ENCODE data around the gene RFWD3. TPM values are rescaled to one million over a fixed set of nuclear protein-coding genes. Genes with fewer than 3 reads are reported as not detected.

RFWD3 gene
- total RNA-seq, 1 donor from 2014 or later = 51.8 TPM

DNA sequence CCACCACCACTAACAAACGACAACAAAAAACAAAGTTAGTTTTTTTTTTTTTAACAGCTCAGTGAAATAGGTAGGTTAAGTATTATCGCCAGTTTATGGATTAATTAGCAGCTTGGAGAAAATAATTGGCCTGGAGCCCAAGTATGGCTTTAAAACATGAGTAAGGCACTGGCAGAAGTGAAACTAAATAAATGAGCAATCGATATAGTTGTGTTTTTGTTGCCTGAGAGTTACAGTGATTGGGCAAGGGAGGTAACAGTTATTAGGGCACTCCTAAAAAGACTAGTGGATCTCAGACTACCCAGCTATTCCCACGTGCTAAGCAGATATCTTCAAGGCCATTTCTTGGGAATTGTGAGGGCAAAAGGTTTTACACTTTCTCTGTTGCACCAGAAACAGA, 31.5 kb upstream of the RFWD3 start:
- peaks cover 6% of the 10 kb centered on the region for H3K4me1 Mint-ChIP-seq (ENCODE audit: unreplicated experiment)
- H3K36me3 Mint-ChIP-seq = no peaks in the 10 kb centered on the region
- H3K4me3 Mint-ChIP-seq = no peak overlapping the region
- H3K9me3 Mint-ChIP-seq = no peaks in the 10 kb centered on the region
- TF ChIP-seq, protein P1, sequence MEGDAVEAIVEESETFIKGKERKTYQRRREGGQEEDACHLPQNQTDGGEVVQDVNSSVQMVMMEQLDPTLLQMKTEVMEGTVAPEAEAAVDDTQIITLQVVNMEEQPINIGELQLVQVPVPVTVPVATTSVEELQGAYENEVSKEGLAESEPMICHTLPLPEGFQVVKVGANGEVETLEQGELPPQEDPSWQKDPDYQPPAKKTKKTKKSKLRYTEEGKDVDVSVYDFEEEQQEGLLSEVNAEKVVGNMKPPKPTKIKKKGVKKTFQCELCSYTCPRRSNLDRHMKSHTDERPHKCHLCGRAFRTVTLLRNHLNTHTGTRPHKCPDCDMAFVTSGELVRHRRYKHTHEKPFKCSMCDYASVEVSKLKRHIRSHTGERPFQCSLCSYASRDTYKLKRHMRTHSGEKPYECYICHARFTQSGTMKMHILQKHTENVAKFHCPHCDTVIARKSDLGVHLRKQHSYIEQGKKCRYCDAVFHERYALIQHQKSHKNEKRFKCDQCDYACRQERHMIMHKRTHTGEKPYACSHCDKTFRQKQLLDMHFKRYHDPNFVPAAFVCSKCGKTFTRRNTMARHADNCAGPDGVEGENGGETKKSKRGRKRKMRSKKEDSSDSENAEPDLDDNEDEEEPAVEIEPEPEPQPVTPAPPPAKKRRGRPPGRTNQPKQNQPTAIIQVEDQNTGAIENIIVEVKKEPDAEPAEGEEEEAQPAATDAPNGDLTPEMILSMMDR (conservative IDR thresholded peaks at IDR 0.05) = no peak
- peaks cover 18% of the 10 kb centered on the region for H3K27me3 Mint-ChIP-seq
- DNase-seq (ENCODE audit: extremely low spot score, unreplicated experiment) = no peak
- no peak overlapping the region for H3K27ac Mint-ChIP-seq

GRCh38 chr16:74695450-74696422, 29.1 kb upstream of the RFWD3 start:
- no peak for DNase-seq (ENCODE audit: extremely low spot score, unreplicated experiment)
- H3K27me3 Mint-ChIP-seq = peaks cover 22% of the 10 kb centered on the region
- H3K36me3 Mint-ChIP-seq = no peaks in the 10 kb centered on the region
- TF ChIP-seq, protein P1 (conservative IDR thresholded peaks at IDR 0.05) = no peak
- H3K27ac Mint-ChIP-seq = peak overlapping the region; percentile 80
- H3K4me3 Mint-ChIP-seq = peak overlapping the region; percentile 92
- no peaks in the 10 kb centered on the region for H3K9me3 Mint-ChIP-seq
- peaks cover 6% of the 10 kb centered on the region for H3K4me1 Mint-ChIP-seq (ENCODE audit: unreplicated experiment)

DNA sequence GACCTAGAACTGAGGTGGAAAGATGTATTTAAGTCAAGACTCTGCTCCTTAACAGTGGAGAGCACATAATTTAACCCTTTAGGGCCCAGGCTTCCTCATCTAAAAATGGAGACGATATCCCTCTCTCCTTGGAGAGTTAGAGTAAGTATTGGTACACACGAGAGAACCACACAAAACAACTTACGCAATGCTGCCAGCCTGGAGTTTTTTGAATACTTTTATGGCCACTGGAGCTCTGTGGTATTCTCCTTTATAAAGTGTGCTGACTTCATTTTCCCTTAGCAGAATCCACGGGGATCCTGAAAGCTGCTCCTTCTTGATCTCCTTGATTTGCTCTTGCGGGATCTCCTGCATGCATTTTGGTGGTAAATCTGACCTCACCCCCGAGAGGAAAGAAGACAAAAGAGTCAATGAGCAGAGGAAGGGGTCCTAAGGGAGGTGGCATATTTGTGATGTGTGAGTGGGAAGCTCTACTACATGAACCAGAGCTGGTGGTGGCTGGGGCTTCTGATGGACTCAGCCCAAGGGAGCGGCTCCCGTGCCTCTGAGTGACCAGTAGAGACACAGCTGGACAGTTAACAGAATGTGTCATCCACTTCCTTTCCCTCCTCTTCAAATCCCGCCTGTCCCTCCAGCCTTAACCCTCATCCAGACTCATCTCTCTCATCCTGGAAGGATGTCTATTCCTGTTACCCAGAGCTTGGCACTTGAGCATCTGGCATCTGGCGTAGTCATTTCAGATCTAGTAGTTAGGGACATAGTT, 24.6 kb upstream of the RFWD3 start:
- Mint-ChIP-seq H3K4me1 (ENCODE audit: unreplicated experiment) (peaks cover 5% of the 10 kb centered on the region), H3K27ac (no peak overlapping the region), H3K9me3 (no peaks in the 10 kb centered on the region), H3K4me3 (no peak overlapping the region), H3K27me3 (peaks cover 22% of the 10 kb centered on the region), H3K36me3 (no peaks in the 10 kb centered on the region)
- TF ChIP-seq, protein P1 (conservative IDR thresholded peaks at IDR 0.05) = no peak
- DNase-seq (ENCODE audit: extremely low spot score, unreplicated experiment) = no peak

- Mint-ChIP-seq H3K4me3 (no peak overlapping the region), H3K27ac (no peak overlapping the region), H3K4me1 (ENCODE audit: unreplicated experiment) (no peaks in the 10 kb centered on the region), H3K27me3 (no peaks in the 10 kb centered on the region), H3K9me3 (no peaks in the 10 kb centered on the region), H3K36me3 (no peaks in the 10 kb centered on the region)
- TF ChIP-seq, protein P1 (conservative IDR thresholded peaks at IDR 0.05) = no peak
- DNase-seq (ENCODE audit: extremely low spot score, unreplicated experiment) = no peak
These were observed 15.9 kb upstream of the RFWD3 start for GRCh38 chr16:74682556-74682955.

- Mint-ChIP-seq H3K27ac (no peak overlapping the region), H3K27me3 (peaks cover 6% of the 10 kb centered on the region), H3K4me3 (no peak overlapping the region), H3K9me3 (no peaks in the 10 kb centered on the region), H3K36me3 (no peaks in the 10 kb centered on the region), H3K4me1 (ENCODE audit: unreplicated experiment) (no peaks in the 10 kb centered on the region)
- DNase-seq (ENCODE audit: extremely low spot score, unreplicated experiment) = no peak
- TF ChIP-seq, protein P1 (conservative IDR thresholded peaks at IDR 0.05) = no peak
These were observed 14.0 kb upstream of the RFWD3 start for GRCh38 chr16:74680681-74681080.

Data from type B pancreatic cell (in vitro differentiated cells).